HuH-7 (cell line): ENCODE results near the gene PGBD1.

ENCODE experiments used
- DNase-seq: peaks from one replicate; pipeline ENCODE4 v3.0.0; 2011; ENCODE audit warnings: low spot score

Gene PGBD1

GRCh38 chr6:28335564-28336283 is 54.4 kb downstream of the PGBD1 start, which contains the start of gene ZSCAN31:
Gene ZSCAN31 (minus strand): TSS chr6:28336148. CDS start chr6:28329683, 6,465 bp downstream.
- peak; percentile 21 for DNase-seq

- DNase-seq: no peak
Measured at GRCh38 chr6:28336284-28337120, 55.1 kb downstream of the PGBD1 start.

GRCh38 chr6:28337121-28337520 is 55.7 kb downstream of the PGBD1 start:
- no peak for DNase-seq

GRCh38 chr6:28340310-28341095 is 59.1 kb downstream of the PGBD1 start:
- no peak for DNase-seq

GRCh38 chr6:28343898-28344677 is 62.7 kb downstream of the PGBD1 start:
- DNase-seq: no peak

- no peak for DNase-seq
Measured at GRCh38 chr6:28345201-28345600, 63.8 kb downstream of the PGBD1 start.

GRCh38 chr6:28347119-28347518 is 65.7 kb downstream of the PGBD1 start:
- DNase-seq: no peak

GRCh38 chr6:28349344-28349891 is 68.0 kb downstream of the PGBD1 start:
- no peak for DNase-seq

GRCh38 chr6:28349892-28350737 is 68.7 kb downstream of the PGBD1 start, which contains the start of gene ZKSCAN3:
Gene ZKSCAN3 (plus strand): TSS chr6:28349947. CDS start chr6:28359587, 9,640 bp downstream.
- peak; percentile 60 for DNase-seq

GRCh38 chr6:28351087-28351486 is 69.7 kb downstream of the PGBD1 start:
- DNase-seq: no peak

- no peak for DNase-seq
Measured at GRCh38 chr6:28351493-28351925, 70.1 kb downstream of the PGBD1 start.
